ENCODE results near the gene INAFM1. TPM values are rescaled to one million over a fixed set of nuclear protein-coding genes. Genes with fewer than 3 reads are reported as not detected.
"Not testable (repeated sequence)": the region's sequence is repeated elsewhere in the genome, so short reads cannot be mapped to it uniquely, and the experiment has no call there.

INAFM1 gene
- total RNA-seq, 8 experiments from 2014 or later, result 3.4 to 17.5 (median 10.4) TPM

GRCh38 chr19:47243776-47244547 is 30.7 kb upstream of the INAFM1 start:
- ATAC-seq (replicated peaks in 6 of 8), result peak; percentile 66 to 86 (median 72)

GRCh38 chr19:47247308-47247990 is 27.2 kb upstream of the INAFM1 start:
- peak in 2 of 8 experiments; percentile 4 to 10 for ATAC-seq (replicated peaks in 6 of 8)
- 4 to 92% (median 45%) methylated on average over 1 to 16 of the region's 25 CpGs for WGBS, 10 experiments
- in situ Hi-C loops (cut with MboI; ENCODE audit: low pct_unique_long_range_greater_than_20kb in 2 of 9, low sequenced_read_pairs in 9 of 9, unreplicated experiment in 9 of 9), result loop anchor here in 1 of 9 experiments (25.0 kb wide), 1 partner anchor 110 kb away; the partner anchor contains the start of gene SAE1
- Histone ChIP-seq H3K4me1 (replicated peaks in 1 of 2) (peaks cover 7% of the 10 kb centered on the region in 2 donors), H3K27ac (no peak overlapping the region), H3K4me3 (no peak overlapping the region)

More at GRCh38 chr19:47243776-47244547, 30.7 kb upstream of the INAFM1 start:
- Histone ChIP-seq H3K27ac (peak overlapping the region; percentile 88 to 95), H3K4me1 (replicated peaks in 1 of 2) (peaks cover 26 to 28% of the 10 kb centered on the region in 2 donors), H3K4me3 (peak overlapping the region; percentile 29 to 39 (median 32))
- WGBS, 10 experiments, result 0 to 22% (median 1%) methylated on average over 1 to 24 of the region's 46 CpGs; no CpG with 5 or more reads in 2 of the 10 experiments
- in situ Hi-C loops (cut with MboI; ENCODE audit: low pct_unique_long_range_greater_than_20kb in 2 of 9, low sequenced_read_pairs in 9 of 9, unreplicated experiment in 9 of 9), result loop anchor here in 1 of 9 experiments (25.0 kb wide), 1 partner anchor 107 kb away; the partner anchor contains the start of gene SAE1

GRCh38 chr19:47253016-47253415 is 21.7 kb upstream of the INAFM1 start:
- H3K4me1 ChIP-seq (replicated peaks in 1 of 2); H3K4me3 ChIP-seq; in situ Hi-C loops (cut with MboI; ENCODE audit: low pct_unique_long_range_greater_than_20kb in 2 of 9, low sequenced_read_pairs in 9 of 9, unreplicated experiment in 9 of 9); H3K27ac ChIP-seq; ATAC-seq (replicated peaks in 6 of 8): not testable (repeated sequence)
- WGBS, 10 experiments, result 0 to 100% (median 81%) methylated on average over 1 to 8 of the region's 8 CpGs; no CpG with 5 or more reads in 3 of the 10 experiments

- H3K27ac ChIP-seq, result no peak overlapping the region
- no peak overlapping the region for H3K4me3 ChIP-seq
- no peak for ATAC-seq (replicated peaks in 6 of 8)
- in situ Hi-C loops (cut with MboI; ENCODE audit: low pct_unique_long_range_greater_than_20kb in 2 of 9, low sequenced_read_pairs in 9 of 9, unreplicated experiment in 9 of 9), result no loop called here
- peaks cover 10 to 11% of the 10 kb centered on the region in 2 donors for H3K4me1 ChIP-seq (replicated peaks in 1 of 2)
- WGBS, 10 experiments, result 6 to 100% (median 80%) methylated on average over 1 to 3 of the region's 3 CpGs; no CpG with 5 or more reads in 1 of the 10 experiments
These were observed 21.2 kb upstream of the INAFM1 start for GRCh38 chr19:47253467-47253881.

- no peak for ATAC-seq (replicated peaks in 6 of 8)
- in situ Hi-C loops (cut with MboI; ENCODE audit: low pct_unique_long_range_greater_than_20kb in 2 of 9, low sequenced_read_pairs in 9 of 9, unreplicated experiment in 9 of 9), result no loop called here
- peaks cover 13 to 16% of the 10 kb centered on the region in 2 donors for H3K4me1 ChIP-seq (replicated peaks in 1 of 2)
- 95 to 100% (median 98%) methylated on average over 1 to 4 of the region's 5 CpGs; no CpG with 5 or more reads in 6 of the 10 experiments for WGBS, 10 experiments
- no peak overlapping the region for H3K27ac ChIP-seq
- H3K4me3 ChIP-seq, result no peak overlapping the region
These were observed 20.7 kb upstream of the INAFM1 start for GRCh38 chr19:47253970-47254369.

GRCh38 chr19:47255879-47256692 is 18.6 kb upstream of the INAFM1 start, which contains the start of gene CCDC9:
TSS of gene CCDC9 (plus strand) at chr19:47256525. CDS start at chr19:47258401, 1,876 bp downstream.
- H3K27ac ChIP-seq, result peak within 1 kb of the TSS; percentile 90 to 97
- H3K4me3 ChIP-seq, result peak within 1 kb of the TSS; percentile 49 to 60 (median 53)
- peak; percentile 52 to 76 (median 70) for ATAC-seq (replicated peaks in 6 of 8)
- in situ Hi-C loops (cut with MboI; ENCODE audit: low pct_unique_long_range_greater_than_20kb in 2 of 9, low sequenced_read_pairs in 9 of 9, unreplicated experiment in 9 of 9), result no loop called here
- 2 to 90% (median 54%) methylated on average over 4 to 16 of the region's 60 CpGs; no CpG with 5 or more reads in 3 of the 10 experiments for WGBS, 10 experiments
- peaks cover 13 to 19% of the 10 kb centered on the region in 2 donors for H3K4me1 ChIP-seq (replicated peaks in 1 of 2)

- Histone ChIP-seq H3K4me1 (replicated peaks in 1 of 2) (peaks cover 13 to 19% of the 10 kb centered on the region in 2 donors), H3K4me3 (peak overlapping the region; percentile 49 to 60 (median 53)), H3K27ac (peak overlapping the region; percentile 25 to 89)
- WGBS, 10 experiments, result no CpG with 5 or more reads among the region's 52 CpGs
- peak; percentile 60 to 84 (median 80) for ATAC-seq (replicated peaks in 6 of 8)
- in situ Hi-C loops (cut with MboI; ENCODE audit: low pct_unique_long_range_greater_than_20kb in 2 of 9, low sequenced_read_pairs in 9 of 9, unreplicated experiment in 9 of 9), result no loop called here
These were observed 17.8 kb upstream of the INAFM1 start for GRCh38 chr19:47256693-47257410.

- WGBS, 10 experiments, result 0 to 20% (median 6%) methylated on average over 2 to 10 of the region's 29 CpGs; no CpG with 5 or more reads in 3 of the 10 experiments
- Histone ChIP-seq H3K4me3 (peak overlapping the region; percentile 49 to 60 (median 53)), H3K4me1 (replicated peaks in 1 of 2) (peaks cover 13 to 19% of the 10 kb centered on the region in 2 donors), H3K27ac (peak overlapping the region; percentile 90 to 97)
- in situ Hi-C loops (cut with MboI; ENCODE audit: low pct_unique_long_range_greater_than_20kb in 2 of 9, low sequenced_read_pairs in 9 of 9, unreplicated experiment in 9 of 9), result no loop called here
- peak in 4 of 8 experiments; percentile 11 to 56 (median 41) for ATAC-seq (replicated peaks in 6 of 8)
These were observed 17.1 kb upstream of the INAFM1 start for GRCh38 chr19:47257411-47258169.

- peak overlapping the region; percentile 90 to 97 for H3K27ac ChIP-seq
- in situ Hi-C loops (cut with MboI; ENCODE audit: low pct_unique_long_range_greater_than_20kb in 2 of 9, low sequenced_read_pairs in 9 of 9, unreplicated experiment in 9 of 9), result no loop called here
- H3K4me3 ChIP-seq, result peak overlapping the region; percentile 49 to 60 (median 53)
These were observed 16.3 kb upstream of the INAFM1 start for GRCh38 chr19:47258434-47258833.

GRCh38 chr19:47258895-47259555 is 15.7 kb upstream of the INAFM1 start:
- Histone ChIP-seq H3K4me1 (replicated peaks in 1 of 2) (peaks cover 13 to 19% of the 10 kb centered on the region in 2 donors), H3K27ac (no peak overlapping the region), H3K4me3 (peak overlapping the region in 3 of 5 donors; percentile 50 to 60 (median 53))
- WGBS, 10 experiments, result 41 to 100% (median 97%) methylated on average over 1 to 5 of the region's 6 CpGs; no CpG with 5 or more reads in 2 of the 10 experiments
- in situ Hi-C loops (cut with MboI; ENCODE audit: low pct_unique_long_range_greater_than_20kb in 2 of 9, low sequenced_read_pairs in 9 of 9, unreplicated experiment in 9 of 9), result no loop called here
- no peak for ATAC-seq (replicated peaks in 6 of 8)

More at GRCh38 chr19:47258434-47258833, 16.3 kb upstream of the INAFM1 start:
- ATAC-seq (replicated peaks in 6 of 8), result no peak
- 80 to 100% (median 92%) methylated on average over 1 to 5 of the region's 9 CpGs; no CpG with 5 or more reads in 5 of the 10 experiments for WGBS, 10 experiments
- H3K4me1 ChIP-seq (replicated peaks in 1 of 2), result peaks cover 13 to 19% of the 10 kb centered on the region in 2 donors

GRCh38 chr19:47260476-47260875 is 14.2 kb upstream of the INAFM1 start:
- no peak for ATAC-seq (replicated peaks in 6 of 8)
- peaks cover 12 to 17% of the 10 kb centered on the region in 2 donors for H3K4me1 ChIP-seq (replicated peaks in 1 of 2)
- in situ Hi-C loops (cut with MboI; ENCODE audit: low pct_unique_long_range_greater_than_20kb in 2 of 9, low sequenced_read_pairs in 9 of 9, unreplicated experiment in 9 of 9), result no loop called here
- H3K27ac ChIP-seq, result no peak overlapping the region
- no peak overlapping the region for H3K4me3 ChIP-seq
- WGBS, 10 experiments, result 92 to 95% methylated on average over 2 to 3 of the region's 17 CpGs; no CpG with 5 or more reads in 8 of the 10 experiments

Data from motor neuron (in vitro differentiated cells).